PC-9 (cell line): ENCODE results near the gene EDC3.
"Not testable (repeated sequence)": the region's sequence is repeated elsewhere in the genome, so short reads cannot be mapped to it uniquely, and the experiment has no call there.

Source experiments
- CTCF ChIP-seq: fragments of 200-600 bp; sonication (generic); conservative IDR thresholded peaks from 2 replicates; pipeline ENCODE4 v1.6.1; 2017; ENCODE audit warnings: mixed run types, antibody characterized with exemption, mild to moderate bottlenecking, moderate library complexity
- EZH2 ChIP-seq: fragments of 200-600 bp; sonication (generic); IDR thresholded peaks from 2 replicates; pipeline ENCODE4 v1.8.0; 2017; ENCODE audit warnings: antibody characterized with exemption, low read depth

- TF ChIP-seq CTCF, EZH2: not testable (repeated sequence)
Measured at GRCh38 chr15:74596736-74597135, 99.1 kb downstream of the EDC3 start.
